Karpas-422 (cell line): Measurements from ENCODE around the gene LMBR1. TPM values are rescaled to one million over a fixed set of nuclear protein-coding genes. Genes with fewer than 3 reads are reported as not detected.
"Not testable (repeated sequence)": the region's sequence is repeated elsewhere in the genome, so short reads cannot be mapped to it uniquely, and the experiment has no call there.

Source experiments
- DNase-seq: peaks from one replicate; pipeline ENCODE4 v3.0.0-alpha.2; 2015
- H2AFZ ChIP-seq: fragments of 200-600 bp; sonication (generic); 2 replicates; pipeline ENCODE4 v1.6.1; 2014; ENCODE audit warnings: antibody characterized with exemption, low read length, mixed read lengths
- H3K27ac ChIP-seq: fragments of 200-600 bp; sonication (generic); 2 replicates; pipeline ENCODE4 v1.5.1; 2014; ENCODE audit warnings: mild to moderate bottlenecking, low read length, moderate library complexity
- H3K27me3 ChIP-seq: fragments of 200-600 bp; sonication (generic); 2 replicates; pipeline ENCODE4 v1.6.1; 2014; ENCODE audit warnings: low read length, mixed read lengths
- H3K36me3 ChIP-seq: fragments of 200-600 bp; sonication (generic); 2 replicates; pipeline ENCODE4 v1.6.1; 2014; ENCODE audit warnings: low read length, mixed read lengths; ENCODE audit not compliant: insufficient read depth
- H3K4me1 ChIP-seq: fragments of 200-600 bp; sonication (generic); 2 replicates; pipeline ENCODE4 v1.6.1; 2014; ENCODE audit warnings: mild to moderate bottlenecking, low read length, mixed read lengths
- H3K4me2 ChIP-seq: fragments of 200-600 bp; sonication (generic); 2 replicates; pipeline ENCODE4 v1.6.1; 2014; ENCODE audit warnings: low read length, low read depth, mild to moderate bottlenecking; ENCODE audit not compliant: poor library complexity, severe bottlenecking
- H3K4me3 ChIP-seq: fragments of 200-600 bp; sonication (generic); 2 replicates; pipeline ENCODE4 v1.5.1; 2014; ENCODE audit warnings: mild to moderate bottlenecking, antibody characterized with exemption, low read length, mixed read lengths
- H3K79me2 ChIP-seq: fragments of 200-600 bp; sonication (generic); 2 replicates; pipeline ENCODE4 v1.6.1; 2014; ENCODE audit warnings: mild to moderate bottlenecking, low read length, mixed read lengths
- H3K9ac ChIP-seq: fragments of 200-600 bp; sonication (generic); 2 replicates; pipeline ENCODE4 v1.6.0; 2014; ENCODE audit warnings: low read length
- H3K9me2 ChIP-seq: fragments of 200-600 bp; sonication (generic), shearing (Covaris generic); replicated peaks from 2 replicates; pipeline ENCODE4 v1.6.0; 2014; ENCODE audit warnings: mild to moderate bottlenecking, low read length, moderate library complexity; ENCODE audit not compliant: insufficient read depth
- H3K9me3 ChIP-seq: fragments of 300-700, 200-600 bp; sonication (generic); 2 replicates; pipeline ENCODE4 v1.6.1; 2014; ENCODE audit warnings: low read length, mixed read lengths
- H4K20me1 ChIP-seq: fragments of 200-600 bp; sonication (generic); 2 replicates; pipeline ENCODE4 v1.6.1; 2014; ENCODE audit warnings: mild to moderate bottlenecking, antibody characterized with exemption, low read length, low read depth; ENCODE audit not compliant: insufficient read depth
- total RNA-seq: library from RNA; depleted of rRNA; stranded (reverse); fragments of >200 nt; shearing (Covaris generic); gene quantifications from 2 replicates; pipeline ENCODE4 v1.2.3, GENCODE V29; 2014; ENCODE audit warnings: low replicate concordance

Gene LMBR1
- total RNA-seq, 1 experiment from 2014 or later, result 202 TPM

DNA sequence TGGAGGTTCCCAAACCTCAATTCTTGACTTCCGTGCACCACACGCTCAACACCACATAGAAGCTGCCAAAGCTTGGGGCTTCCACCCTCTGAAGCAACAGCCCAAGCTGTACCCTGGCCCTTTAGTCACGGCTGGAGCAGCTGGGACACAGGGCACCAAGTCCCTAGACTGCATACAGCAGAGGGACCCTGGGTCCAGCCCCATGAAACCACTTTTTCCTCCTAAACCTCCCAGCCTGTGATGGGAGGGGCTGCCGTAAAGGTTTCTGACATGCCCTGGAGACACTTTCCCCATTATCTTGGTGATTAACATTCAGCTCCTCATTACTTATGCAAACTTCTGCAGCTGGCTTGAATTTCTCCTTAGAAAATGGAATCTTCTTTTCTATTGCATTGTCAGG, 194.5 kb downstream of the LMBR1 start:
- H3K36me3 ChIP-seq, result peaks cover 25% of the 10 kb centered on the region
- H3K79me2 ChIP-seq, result peaks cover 20% of the 10 kb centered on the region
- not testable (repeated sequence) for DNase-seq, H2AFZ ChIP-seq, H3K9ac ChIP-seq, H3K4me2 ChIP-seq, H4K20me1 ChIP-seq, H3K9me2 ChIP-seq, H3K27ac ChIP-seq, H3K4me3 ChIP-seq, H3K27me3 ChIP-seq, H3K4me1 ChIP-seq, H3K9me3 ChIP-seq

DNA sequence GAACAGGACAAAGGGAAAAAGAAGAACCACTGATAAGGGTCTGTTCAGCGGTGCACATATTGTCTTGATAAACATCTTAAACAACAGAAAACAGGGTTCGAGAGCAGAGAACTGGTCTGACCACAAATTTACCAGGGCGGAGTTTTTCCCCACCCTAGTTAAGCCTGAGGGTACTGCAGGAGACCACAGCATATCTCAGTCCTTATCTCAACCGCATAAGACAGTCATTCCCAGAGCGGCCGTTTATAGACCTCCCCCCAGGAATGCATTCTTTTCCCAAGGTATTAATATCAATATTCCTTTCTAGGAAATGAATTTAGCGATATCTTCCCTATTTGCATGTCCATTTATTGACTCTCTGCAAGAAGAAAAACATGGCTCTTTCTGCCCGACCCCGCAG, 195.7 kb downstream of the LMBR1 start:
- H3K9ac ChIP-seq, H3K9me2 ChIP-seq, H3K9me3 ChIP-seq, H3K4me1 ChIP-seq, H3K4me2 ChIP-seq, H2AFZ ChIP-seq, H3K4me3 ChIP-seq, DNase-seq, H4K20me1 ChIP-seq, H3K27ac ChIP-seq, H3K27me3 ChIP-seq: not testable (repeated sequence)
- H3K36me3 ChIP-seq, result peaks cover 16% of the 10 kb centered on the region
- H3K79me2 ChIP-seq, result peaks cover 33% of the 10 kb centered on the region

DNA sequence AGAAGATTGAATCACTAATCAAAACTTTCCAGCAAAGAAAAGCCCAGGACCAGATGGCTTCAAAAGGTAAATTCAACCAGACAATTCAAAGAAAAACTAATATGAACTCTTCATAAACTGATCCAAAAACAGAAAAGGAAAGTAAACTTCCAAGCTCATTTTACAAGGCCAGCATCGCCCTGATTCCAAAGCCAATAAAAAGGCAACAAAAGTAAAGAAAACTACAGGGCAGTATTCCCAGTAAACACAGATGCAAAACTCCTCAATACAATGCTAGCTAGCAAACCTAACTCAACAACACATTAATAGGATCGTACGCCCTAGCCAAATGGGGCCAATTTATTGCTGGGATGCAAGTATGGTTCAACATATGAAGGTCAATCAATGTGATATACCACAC, 199.4 kb downstream of the LMBR1 start:
- H3K9ac ChIP-seq, result no peak overlapping the region
- no peak overlapping the region for H2AFZ ChIP-seq
- 0 out of 2 replicates have a peak, but pooled peaks cover 3% of the 10 kb centered on the region for H3K36me3 ChIP-seq
- H3K4me1 ChIP-seq, result no peaks in the 10 kb centered on the region
- no peak overlapping the region for H3K27ac ChIP-seq
- H3K4me2 ChIP-seq, result no peak overlapping the region
- no peak for DNase-seq
- H4K20me1 ChIP-seq, result no peaks in the 10 kb centered on the region
- no peaks in the 10 kb centered on the region for H3K9me3 ChIP-seq
- H3K9me2 ChIP-seq, result no peaks in the 10 kb centered on the region
- H3K27me3 ChIP-seq, result no peaks in the 10 kb centered on the region
- peaks cover 40% of the 10 kb centered on the region for H3K79me2 ChIP-seq
- H3K4me3 ChIP-seq, result no peak overlapping the region

DNA sequence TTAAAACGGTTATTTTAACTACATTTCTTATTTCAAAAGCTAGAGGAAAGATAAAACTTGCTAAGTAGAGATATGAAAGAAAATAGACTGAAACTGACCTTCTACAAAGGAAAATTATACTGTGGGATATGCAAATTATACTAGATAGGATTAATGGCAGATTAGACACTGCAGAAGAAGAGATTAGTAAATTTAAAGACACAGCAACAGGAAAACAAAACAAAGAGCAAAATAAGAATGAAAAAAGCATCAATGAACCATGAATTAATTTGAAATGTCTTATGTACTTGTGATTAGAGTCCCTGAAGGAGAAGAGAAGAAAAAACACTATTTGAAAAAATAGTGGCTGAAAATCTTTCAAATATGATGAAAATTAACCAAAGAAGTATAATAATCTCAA, 200.1 kb downstream of the LMBR1 start:
- Histone ChIP-seq H3K4me1 (no peaks in the 10 kb centered on the region), H3K9me2 (no peaks in the 10 kb centered on the region), H3K4me3 (no peak overlapping the region), H3K36me3 (0 out of 2 replicates have a peak, but pooled peaks cover 3% of the 10 kb centered on the region), H3K79me2 (peaks cover 40% of the 10 kb centered on the region), H3K27me3 (no peaks in the 10 kb centered on the region), H4K20me1 (no peaks in the 10 kb centered on the region), H3K9me3 (no peaks in the 10 kb centered on the region), H3K9ac (no peak overlapping the region), H3K4me2 (no peak overlapping the region), H3K27ac (no peak overlapping the region), H2AFZ (no peak overlapping the region)
- no peak for DNase-seq

DNA sequence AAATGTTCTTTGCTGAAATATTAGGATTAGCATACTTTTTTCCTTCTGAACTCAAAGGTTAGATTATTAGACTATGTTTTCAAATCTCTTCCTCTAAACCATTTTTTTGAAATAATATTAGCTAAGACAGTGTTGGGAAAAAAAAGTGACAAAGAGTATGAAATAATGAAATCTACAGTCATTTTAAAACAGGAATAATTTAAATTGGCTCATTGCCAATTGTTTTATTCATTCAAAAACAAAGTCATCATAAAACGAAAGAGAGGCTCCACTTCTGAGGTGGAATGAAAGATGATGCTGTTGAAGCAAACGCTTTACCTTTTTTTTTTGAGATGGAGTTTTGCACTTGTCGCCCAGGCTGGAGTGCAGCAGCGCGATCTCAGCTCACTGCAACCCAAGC, 201.2 kb downstream of the LMBR1 start:
- DNase-seq, result no peak

DNA sequence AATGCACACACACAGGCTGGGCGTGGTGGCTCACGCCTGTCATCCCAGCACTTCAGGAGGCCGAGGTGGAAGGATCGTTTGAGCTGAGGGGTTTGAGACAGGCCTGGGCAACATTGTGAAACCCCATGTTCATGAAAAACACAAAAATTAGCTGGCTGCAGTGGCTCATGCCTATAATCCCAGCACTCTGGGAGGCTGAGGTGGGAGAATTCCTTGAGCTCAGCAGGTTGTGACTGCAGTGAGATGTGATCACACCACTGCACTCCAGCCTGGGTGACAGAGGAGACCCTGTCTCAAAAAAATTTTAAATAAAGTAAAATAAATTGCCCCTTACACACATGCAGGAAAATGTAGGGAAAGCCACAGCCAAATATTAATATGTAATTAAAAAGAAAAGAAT, 208.3 kb downstream of the LMBR1 start:
- Histone ChIP-seq H3K4me3 (no peak overlapping the region), H3K9ac (no peak overlapping the region), H3K4me1 (peaks cover 10% of the 10 kb centered on the region), H3K4me2 (no peak overlapping the region), H3K79me2 (no peaks in the 10 kb centered on the region), H3K9me2 (no peaks in the 10 kb centered on the region), H3K36me3 (peaks cover 21% of the 10 kb centered on the region; the same call in 1 of the 2 replicates), H4K20me1 (no peaks in the 10 kb centered on the region), H3K27me3 (no peaks in the 10 kb centered on the region), H3K27ac (no peak overlapping the region), H2AFZ (no peak overlapping the region), H3K9me3 (no peaks in the 10 kb centered on the region)
- DNase-seq, result no peak

More for the DNA sequence above, 201.2 kb downstream of the LMBR1 start:
- Histone ChIP-seq H3K27ac (no peak overlapping the region), H3K9me3 (no peaks in the 10 kb centered on the region), H3K4me1 (no peaks in the 10 kb centered on the region), H3K9me2 (no peaks in the 10 kb centered on the region), H3K4me2 (no peak overlapping the region), H3K79me2 (peaks cover 40% of the 10 kb centered on the region), H3K36me3 (0 out of 2 replicates have a peak, but pooled peaks cover 3% of the 10 kb centered on the region), H3K27me3 (no peaks in the 10 kb centered on the region), H3K9ac (no peak overlapping the region), H3K4me3 (no peak overlapping the region), H4K20me1 (no peaks in the 10 kb centered on the region), H2AFZ (no peak overlapping the region)

DNA sequence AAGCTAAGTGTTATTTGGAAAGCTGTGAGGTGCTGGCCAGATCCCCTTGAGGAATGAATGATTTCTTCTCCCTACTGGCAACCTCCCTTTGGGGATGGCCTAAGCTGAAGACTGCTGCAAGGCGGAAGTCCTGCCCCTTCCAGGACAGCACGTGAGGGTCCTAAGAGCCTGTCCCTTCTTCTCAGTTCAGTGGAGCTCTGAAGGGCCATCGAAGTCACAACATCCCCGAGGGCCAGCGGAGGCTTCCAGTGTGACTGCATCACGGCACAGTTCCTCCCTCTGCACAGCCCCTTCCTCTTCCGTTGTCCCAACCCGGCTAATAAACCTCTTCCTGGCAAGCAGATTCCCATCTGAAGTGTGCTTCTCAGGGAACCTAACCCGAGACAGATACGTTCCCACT, 208.7 kb downstream of the LMBR1 start:
- H3K79me2 ChIP-seq, result no peaks in the 10 kb centered on the region
- H3K36me3 ChIP-seq, result peaks cover 25% of the 10 kb centered on the region; the same call in 1 of the 2 replicates
- no peaks in the 10 kb centered on the region for H3K27me3 ChIP-seq
- no peak overlapping the region for H2AFZ ChIP-seq
- no peaks in the 10 kb centered on the region for H4K20me1 ChIP-seq
- H3K27ac ChIP-seq, result no peak overlapping the region
- DNase-seq, result no peak
- no peaks in the 10 kb centered on the region for H3K9me3 ChIP-seq
- H3K4me3 ChIP-seq, result no peak overlapping the region
- H3K4me1 ChIP-seq, result peaks cover 10% of the 10 kb centered on the region
- no peak overlapping the region for H3K4me2 ChIP-seq
- no peak overlapping the region for H3K9ac ChIP-seq
- no peaks in the 10 kb centered on the region for H3K9me2 ChIP-seq

DNA sequence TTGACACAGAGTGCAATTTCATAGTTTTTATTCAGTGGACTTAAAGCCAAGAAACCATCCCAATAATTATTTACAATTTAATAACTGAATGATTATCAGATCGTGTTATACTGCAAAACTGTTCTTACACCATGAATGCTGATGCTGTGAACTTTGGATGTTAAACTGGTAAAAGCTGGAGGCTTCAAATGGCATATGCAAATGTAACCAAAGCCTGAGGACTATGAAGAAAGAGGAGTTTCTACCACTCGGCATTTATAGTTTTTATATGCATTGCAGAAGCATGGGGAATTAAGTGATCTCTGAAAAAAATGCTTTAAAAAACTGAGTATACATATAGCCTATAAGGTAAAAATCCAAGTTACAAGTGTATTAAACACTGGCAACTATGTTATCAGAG, 210.1 kb downstream of the LMBR1 start:
- no peak overlapping the region for H3K27ac ChIP-seq
- H3K9me3 ChIP-seq, result no peaks in the 10 kb centered on the region
- DNase-seq, result no peak
- no peaks in the 10 kb centered on the region for H3K79me2 ChIP-seq
- no peaks in the 10 kb centered on the region for H4K20me1 ChIP-seq
- no peaks in the 10 kb centered on the region for H3K27me3 ChIP-seq
- no peaks in the 10 kb centered on the region for H3K9me2 ChIP-seq
- no peak overlapping the region for H2AFZ ChIP-seq
- peaks cover 28% of the 10 kb centered on the region; the same call in 1 of the 2 replicates for H3K36me3 ChIP-seq
- H3K9ac ChIP-seq, result no peak overlapping the region
- H3K4me1 ChIP-seq, result peaks cover 10% of the 10 kb centered on the region
- no peak overlapping the region for H3K4me3 ChIP-seq
- H3K4me2 ChIP-seq, result no peak overlapping the region

DNA sequence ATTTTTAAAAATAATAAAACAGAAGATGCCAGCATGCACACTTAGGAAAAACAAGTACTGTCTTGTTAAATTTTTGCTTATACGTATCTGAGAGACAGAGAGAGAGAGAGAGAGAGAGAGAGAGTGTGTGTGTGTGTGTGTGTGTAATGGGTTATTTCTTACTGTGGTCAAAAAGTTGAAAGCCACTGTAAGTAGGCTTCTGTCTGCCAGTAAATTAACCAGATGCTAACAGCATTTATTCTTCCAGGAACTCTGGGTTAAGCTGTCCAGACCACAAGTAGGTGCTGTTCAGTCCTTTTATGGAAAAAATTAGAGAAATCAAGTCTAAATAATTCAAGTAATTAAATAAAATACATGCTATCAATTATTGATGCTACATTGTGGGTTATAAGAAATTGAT, 212.7 kb downstream of the LMBR1 start:
- no peaks in the 10 kb centered on the region for H4K20me1 ChIP-seq
- H3K4me2 ChIP-seq, result no peak overlapping the region
- H3K9ac ChIP-seq, result no peak overlapping the region
- no peak overlapping the region for H3K4me3 ChIP-seq
- no peaks in the 10 kb centered on the region for H3K79me2 ChIP-seq
- DNase-seq, result no peak
- H3K4me1 ChIP-seq, result peaks cover 10% of the 10 kb centered on the region
- no peaks in the 10 kb centered on the region for H3K9me3 ChIP-seq
- peaks cover 28% of the 10 kb centered on the region; the same call in 1 of the 2 replicates for H3K36me3 ChIP-seq
- H3K27me3 ChIP-seq, result no peaks in the 10 kb centered on the region
- no peak overlapping the region for H3K27ac ChIP-seq
- H2AFZ ChIP-seq, result no peak overlapping the region
- no peaks in the 10 kb centered on the region for H3K9me2 ChIP-seq
